ENCODE data around the gene RSPH9.

DNA sequence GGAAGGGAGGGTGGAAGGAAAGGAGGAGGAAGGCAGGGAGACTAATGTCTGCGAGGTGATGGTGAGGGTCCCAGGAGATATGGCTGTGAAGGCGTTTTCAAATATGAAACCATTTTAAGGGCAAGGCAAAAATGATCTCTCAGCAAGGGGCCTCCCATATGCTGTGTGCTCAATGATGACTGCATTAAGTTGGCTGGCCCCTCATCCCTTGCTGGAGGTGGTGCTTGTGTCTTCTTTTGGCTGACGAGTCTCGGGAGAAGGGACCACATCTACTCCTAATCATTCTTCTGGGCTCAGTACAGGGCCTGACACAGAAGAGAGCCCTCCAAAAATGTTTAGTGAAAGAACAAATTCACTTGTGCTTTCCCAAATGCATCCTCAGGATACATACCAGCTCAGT is 65.7 kb downstream of the RSPH9 start:
- TF ChIP-seq, protein P1, sequence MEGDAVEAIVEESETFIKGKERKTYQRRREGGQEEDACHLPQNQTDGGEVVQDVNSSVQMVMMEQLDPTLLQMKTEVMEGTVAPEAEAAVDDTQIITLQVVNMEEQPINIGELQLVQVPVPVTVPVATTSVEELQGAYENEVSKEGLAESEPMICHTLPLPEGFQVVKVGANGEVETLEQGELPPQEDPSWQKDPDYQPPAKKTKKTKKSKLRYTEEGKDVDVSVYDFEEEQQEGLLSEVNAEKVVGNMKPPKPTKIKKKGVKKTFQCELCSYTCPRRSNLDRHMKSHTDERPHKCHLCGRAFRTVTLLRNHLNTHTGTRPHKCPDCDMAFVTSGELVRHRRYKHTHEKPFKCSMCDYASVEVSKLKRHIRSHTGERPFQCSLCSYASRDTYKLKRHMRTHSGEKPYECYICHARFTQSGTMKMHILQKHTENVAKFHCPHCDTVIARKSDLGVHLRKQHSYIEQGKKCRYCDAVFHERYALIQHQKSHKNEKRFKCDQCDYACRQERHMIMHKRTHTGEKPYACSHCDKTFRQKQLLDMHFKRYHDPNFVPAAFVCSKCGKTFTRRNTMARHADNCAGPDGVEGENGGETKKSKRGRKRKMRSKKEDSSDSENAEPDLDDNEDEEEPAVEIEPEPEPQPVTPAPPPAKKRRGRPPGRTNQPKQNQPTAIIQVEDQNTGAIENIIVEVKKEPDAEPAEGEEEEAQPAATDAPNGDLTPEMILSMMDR (IDR thresholded peaks at IDR 0.05; ENCODE audit: low read depth, low read length, poor library complexity, severe bottlenecking): no peak
- no peak for TF ChIP-seq EZH2phosphoT487 (IDR thresholded peaks at IDR 0.05; ENCODE audit: borderline replicate concordance, low read length)

All from DOHH2 (cell line).